Measurements from ENCODE around the gene ITGBL1. TPM values are rescaled to one million over a fixed set of nuclear protein-coding genes. Genes with fewer than 3 reads are reported as not detected.

Gene ITGBL1
- total RNA-seq, 1 experiment from 2014 or later: not detected

DNA sequence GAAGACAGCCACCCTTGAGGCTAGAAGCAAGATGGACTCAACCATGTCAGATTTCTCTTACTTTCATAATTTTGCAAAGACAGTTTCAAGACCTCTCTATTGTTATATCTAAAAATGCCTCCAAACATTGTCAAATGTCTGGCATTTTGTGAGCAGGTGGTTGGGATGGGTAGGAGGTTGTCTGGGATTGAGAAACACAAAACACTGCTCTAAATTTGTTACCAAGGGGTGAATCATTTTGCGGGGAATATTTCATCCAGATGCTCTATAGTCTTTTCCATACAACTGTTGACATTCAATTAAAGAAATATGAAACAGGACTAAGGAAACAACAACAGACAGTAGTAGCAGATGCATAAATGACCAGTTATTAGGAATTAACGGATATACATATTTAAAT lies 208.2 kb downstream of the ITGBL1 start:
- no peaks in the 10 kb centered on the region for H3K36me3 ChIP-seq (ENCODE audit: control insufficient read depth, insufficient read depth, low read length)
- no peak for DNase-seq
- H3K9me3 ChIP-seq: no peaks in the 10 kb centered on the region
- BruUV-seq (replicated peaks): no TSS peak
- no peaks in the 10 kb centered on the region for H3K4me1 Mint-ChIP-seq (ENCODE audit: low read depth, unreplicated experiment)
- H3K4me3 Mint-ChIP-seq (ENCODE audit: unreplicated experiment): no peak overlapping the region
- H3K4me1 ChIP-seq: no peaks in the 10 kb centered on the region
- H3K4me3 ChIP-seq (ENCODE audit: low read depth, low read length): no peak overlapping the region
- ChIA-PET POLR2A (no interaction called here), CTCF (no interaction called here)
- no peak overlapping the region for H3K27ac Mint-ChIP-seq (ENCODE audit: unreplicated experiment)
- intact Hi-C loops (cut with micrococcal nuclease; ENCODE audit: unreplicated experiment): no loop called here
- TF ChIP-seq, protein P1, sequence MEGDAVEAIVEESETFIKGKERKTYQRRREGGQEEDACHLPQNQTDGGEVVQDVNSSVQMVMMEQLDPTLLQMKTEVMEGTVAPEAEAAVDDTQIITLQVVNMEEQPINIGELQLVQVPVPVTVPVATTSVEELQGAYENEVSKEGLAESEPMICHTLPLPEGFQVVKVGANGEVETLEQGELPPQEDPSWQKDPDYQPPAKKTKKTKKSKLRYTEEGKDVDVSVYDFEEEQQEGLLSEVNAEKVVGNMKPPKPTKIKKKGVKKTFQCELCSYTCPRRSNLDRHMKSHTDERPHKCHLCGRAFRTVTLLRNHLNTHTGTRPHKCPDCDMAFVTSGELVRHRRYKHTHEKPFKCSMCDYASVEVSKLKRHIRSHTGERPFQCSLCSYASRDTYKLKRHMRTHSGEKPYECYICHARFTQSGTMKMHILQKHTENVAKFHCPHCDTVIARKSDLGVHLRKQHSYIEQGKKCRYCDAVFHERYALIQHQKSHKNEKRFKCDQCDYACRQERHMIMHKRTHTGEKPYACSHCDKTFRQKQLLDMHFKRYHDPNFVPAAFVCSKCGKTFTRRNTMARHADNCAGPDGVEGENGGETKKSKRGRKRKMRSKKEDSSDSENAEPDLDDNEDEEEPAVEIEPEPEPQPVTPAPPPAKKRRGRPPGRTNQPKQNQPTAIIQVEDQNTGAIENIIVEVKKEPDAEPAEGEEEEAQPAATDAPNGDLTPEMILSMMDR (IDR thresholded peaks at IDR 0.05; ENCODE audit: insufficient read depth in 1 of 2, low read depth in 1 of 2, low read length in 1 of 2, severe bottlenecking in 1 of 2, unreplicated experiment in 1 of 2): no peak
- H3K27me3 Mint-ChIP-seq (ENCODE audit: insufficient read depth, unreplicated experiment): no peaks in the 10 kb centered on the region
- H3K36me3 Mint-ChIP-seq (ENCODE audit: insufficient read depth, unreplicated experiment): no peaks in the 10 kb centered on the region
- H3K9me3 Mint-ChIP-seq (ENCODE audit: unreplicated experiment): no peaks in the 10 kb centered on the region
- no peaks in the 10 kb centered on the region for H3K27me3 ChIP-seq (replicated peaks; ENCODE audit: control insufficient read depth, insufficient read depth, low read length)

DNA sequence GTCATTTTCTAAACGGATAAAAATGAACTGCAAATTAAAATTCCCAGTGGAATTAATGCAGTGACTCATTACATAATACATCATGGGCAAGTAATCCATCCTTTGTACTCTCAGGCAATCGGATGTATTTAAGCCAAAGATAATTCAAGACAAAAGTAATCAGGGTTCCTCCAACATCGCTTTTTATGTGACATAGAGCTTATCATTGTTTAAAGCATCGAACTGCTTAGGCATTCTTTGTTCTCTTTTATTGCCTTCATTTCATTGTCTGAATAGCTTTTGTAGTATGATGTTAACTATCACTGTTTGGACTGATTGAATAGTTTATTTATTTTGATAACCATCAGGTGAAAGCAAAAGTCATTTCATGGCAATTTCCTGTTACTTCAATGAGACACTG lies 209.4 kb downstream of the ITGBL1 start:
- TF ChIP-seq, protein P1 (IDR thresholded peaks at IDR 0.05; ENCODE audit: insufficient read depth in 1 of 2, low read depth in 1 of 2, low read length in 1 of 2, severe bottlenecking in 1 of 2, unreplicated experiment in 1 of 2): no peak
- no peak overlapping the region for H3K4me3 Mint-ChIP-seq (ENCODE audit: unreplicated experiment)
- H3K27me3 Mint-ChIP-seq (ENCODE audit: insufficient read depth, unreplicated experiment): no peaks in the 10 kb centered on the region
- POLR2A ChIA-PET: no interaction called here
- H3K36me3 Mint-ChIP-seq (ENCODE audit: insufficient read depth, unreplicated experiment): no peaks in the 10 kb centered on the region
- H3K27ac Mint-ChIP-seq (ENCODE audit: unreplicated experiment): no peak overlapping the region
- no peaks in the 10 kb centered on the region for H3K9me3 Mint-ChIP-seq (ENCODE audit: unreplicated experiment)
- Histone ChIP-seq H3K27me3 (replicated peaks; ENCODE audit: control insufficient read depth, insufficient read depth, low read length) (no peaks in the 10 kb centered on the region), H3K4me3 (ENCODE audit: low read depth, low read length) (no peak overlapping the region), H3K9me3 (no peaks in the 10 kb centered on the region), H3K36me3 (ENCODE audit: control insufficient read depth, insufficient read depth, low read length) (no peaks in the 10 kb centered on the region), H3K4me1 (no peaks in the 10 kb centered on the region)
- no peak for DNase-seq
- no TSS peak for BruUV-seq (replicated peaks)
- intact Hi-C loops (cut with micrococcal nuclease; ENCODE audit: unreplicated experiment): no loop called here
- CTCF ChIA-PET: no interaction called here
- H3K4me1 Mint-ChIP-seq (ENCODE audit: low read depth, unreplicated experiment): no peaks in the 10 kb centered on the region

- no peak overlapping the region for H3K27ac Mint-ChIP-seq (ENCODE audit: unreplicated experiment)
- CTCF ChIA-PET: no interaction called here
- no peak overlapping the region for H3K4me3 ChIP-seq (ENCODE audit: low read depth, low read length)
- BruUV-seq (replicated peaks): no TSS peak
- intact Hi-C loops (cut with micrococcal nuclease; ENCODE audit: unreplicated experiment): no loop called here
- no peaks in the 10 kb centered on the region for H3K36me3 ChIP-seq (ENCODE audit: control insufficient read depth, insufficient read depth, low read length)
- POLR2A ChIA-PET: no interaction called here
- H3K4me3 Mint-ChIP-seq (ENCODE audit: unreplicated experiment): no peak overlapping the region
- H3K27me3 Mint-ChIP-seq (ENCODE audit: insufficient read depth, unreplicated experiment): no peaks in the 10 kb centered on the region
- H3K9me3 ChIP-seq: no peaks in the 10 kb centered on the region; the same call in 1 of the 2 replicates
- no peak for DNase-seq
- no peaks in the 10 kb centered on the region for H3K36me3 Mint-ChIP-seq (ENCODE audit: insufficient read depth, unreplicated experiment)
- TF ChIP-seq, protein P1 (IDR thresholded peaks at IDR 0.05; ENCODE audit: insufficient read depth in 1 of 2, low read depth in 1 of 2, low read length in 1 of 2, severe bottlenecking in 1 of 2, unreplicated experiment in 1 of 2): no peak
- no peaks in the 10 kb centered on the region for H3K4me1 ChIP-seq
- no peaks in the 10 kb centered on the region; the same call in 1 of the 2 replicates for H3K27me3 ChIP-seq (replicated peaks; ENCODE audit: control insufficient read depth, insufficient read depth, low read length)
- H3K4me1 Mint-ChIP-seq (ENCODE audit: low read depth, unreplicated experiment): no peaks in the 10 kb centered on the region
- H3K9me3 Mint-ChIP-seq (ENCODE audit: unreplicated experiment): no peaks in the 10 kb centered on the region
Measured at GRCh38 chr13:101673360-101674105, 221.1 kb downstream of the ITGBL1 start.

Measured in Caco-2 (cell line).